HG03196 (cell line): ENCODE data around the gene E2F2.

Source experiments
- ATAC-seq: cut with Tn5 transposase; IDR thresholded peaks from one replicate; pipeline ENCODE4 v1.9.1; 2021; ENCODE audit not compliant: unreplicated experiment

The E2F2 gene

GRCh38 chr1:23466423-23466989, 64.5 kb downstream of the E2F2 start:
- no peak for ATAC-seq

- ATAC-seq, result no peak
Measured at GRCh38 chr1:23463286-23463685, 67.7 kb downstream of the E2F2 start.

GRCh38 chr1:23462766-23463165, 68.3 kb downstream of the E2F2 start:
- ATAC-seq, result no peak

- no peak for ATAC-seq
Measured at GRCh38 chr1:23461050-23461449, 70.0 kb downstream of the E2F2 start.

GRCh38 chr1:23460519-23460918, 70.5 kb downstream of the E2F2 start:
- no peak for ATAC-seq

GRCh38 chr1:23459338-23459757, 71.7 kb downstream of the E2F2 start:
- ATAC-seq, result no peak
